ENCODE data around the gene COL6A2. TPM values are rescaled to one million over a fixed set of nuclear protein-coding genes. Genes with fewer than 3 reads are reported as not detected.

COL6A2 gene
- total and polyA plus RNA-seq, 10 donors = 101 to 259 (median 192) TPM

GRCh38 chr21:46120301-46121285 is 22.7 kb downstream of the COL6A2 start:
- peaks cover 0 to 3% (median 0%) of the 10 kb centered on the region in 8 donors for H3K9me3 ChIP-seq
- intact Hi-C loops (cut with DNase I; ENCODE audit: low total_unique reads) = no loop called here
- 80 to 85% (median 83%) methylated on average over 12 to 26 of the region's 26 CpGs for WGBS, 5 donors
- peak; percentile 60 for DNase-seq
- TF ChIP-seq POLR2AphosphoS5 (IDR thresholded peaks at IDR 0.05) (no peak), CTCF (IDR thresholded peaks at IDR 0.05 in 8 of 11, conservative IDR thresholded peaks at IDR 0.05 in 3 of 11) (no peak), POLR2A (IDR thresholded peaks at IDR 0.05) (no peak)
- no peak overlapping the region for H3K27ac ChIP-seq
- no peaks in the 10 kb centered on the region for H3K27me3 ChIP-seq (replicated peaks in 1 of 7)
- no peak overlapping the region for H3K4me3 ChIP-seq
- no peaks in the 10 kb centered on the region for H3K4me1 ChIP-seq
- H3K36me3 ChIP-seq = peaks cover 0 to 91% (median 33%) of the 10 kb centered on the region in 6 donors

GRCh38 chr21:46121286-46122221 is 23.6 kb downstream of the COL6A2 start:
- no peaks in the 10 kb centered on the region for H3K27me3 ChIP-seq (replicated peaks in 1 of 7)
- no peak overlapping the region for H3K4me3 ChIP-seq
- TF ChIP-seq CTCF (IDR thresholded peaks at IDR 0.05 in 8 of 11, conservative IDR thresholded peaks at IDR 0.05 in 3 of 11) (no peak), POLR2AphosphoS5 (IDR thresholded peaks at IDR 0.05) (no peak), POLR2A (IDR thresholded peaks at IDR 0.05) (no peak)
- intact Hi-C loops (cut with DNase I; ENCODE audit: low total_unique reads) = no loop called here
- no peaks in the 10 kb centered on the region for H3K4me1 ChIP-seq
- WGBS, 5 donors = 85 to 92% (median 89%) methylated on average over 15 to 29 of the region's 29 CpGs
- peak; percentile 56 for DNase-seq
- H3K27ac ChIP-seq = no peak overlapping the region
- peaks cover 0 to 91% (median 35%) of the 10 kb centered on the region in 6 donors for H3K36me3 ChIP-seq
- no peaks in the 10 kb centered on the region for H3K9me3 ChIP-seq

GRCh38 chr21:46122237-46122671 is 24.3 kb downstream of the COL6A2 start:
- no peak overlapping the region for H3K4me3 ChIP-seq
- intact Hi-C loops (cut with DNase I; ENCODE audit: low total_unique reads) = no loop called here
- DNase-seq = peak; percentile 52
- no peaks in the 10 kb centered on the region for H3K9me3 ChIP-seq
- WGBS, 5 donors = 82 to 92% (median 87%) methylated on average over 11 to 12 of the region's 12 CpGs
- peaks cover 0 to 91% (median 34%) of the 10 kb centered on the region in 6 donors for H3K36me3 ChIP-seq
- TF ChIP-seq POLR2AphosphoS5 (IDR thresholded peaks at IDR 0.05) (no peak), CTCF (IDR thresholded peaks at IDR 0.05 in 8 of 11, conservative IDR thresholded peaks at IDR 0.05 in 3 of 11) (no peak)
- no peaks in the 10 kb centered on the region for H3K4me1 ChIP-seq
- no peaks in the 10 kb centered on the region for H3K27me3 ChIP-seq (replicated peaks in 1 of 7)
- H3K27ac ChIP-seq = no peak overlapping the region

Data from spleen (tissue), 11 donors.